OCI-LY7 (cell line): Measurements from ENCODE around the gene PPP3CA. TPM values are rescaled to one million over a fixed set of nuclear protein-coding genes. Genes with fewer than 3 reads are reported as not detected.

Source experiments
- BruUV-seq: library from RNA; stranded (reverse); fragments of 400-500 nt; replicated peaks from 2 replicates; lab custom pipeline; 2021; lab: Mats Ljungman, UMichigan
- CTCF ChIA-PET: fragments of 300-600 bp; sonication (Branson Sonifier 250); formaldehyde crosslinking; loops from one replicate; lab custom pipeline; 2022; ENCODE audit warnings: antibody characterized with exemption; ENCODE audit not compliant: unreplicated experiment; lab: Charles Lee
- POLR2A ChIA-PET: fragments of 300-600 bp; sonication (Branson Sonifier 250); formaldehyde crosslinking; loops from one replicate; lab custom pipeline; 2022; ENCODE audit warnings: antibody characterized with exemption; lab: Charles Lee
- DNase-seq: peaks from one replicate; pipeline ENCODE4 v3.0.0-alpha.2; 2015; ENCODE audit warnings: low spot score
- H2AFZ ChIP-seq: fragments of 200-600 bp; sonication (generic), shearing (Covaris generic); 2 replicates; pipeline ENCODE4 v1.6.1; 2014; ENCODE audit warnings: mild to moderate bottlenecking, antibody characterized with exemption, low read length, moderate library complexity
- H3K27ac ChIP-seq: fragments of 200-600 bp; sonication (generic); 2 replicates; pipeline ENCODE4 v1.5.1; 2014; ENCODE audit warnings: mixed run types, low read depth, mild to moderate bottlenecking, moderate library complexity, low read length, inconsistent platforms; ENCODE audit not compliant: poor library complexity, severe bottlenecking
- H3K36me3 ChIP-seq: fragments of 200-600 bp; sonication (generic); 2 replicates; pipeline ENCODE4 v1.6.1; 2014; ENCODE audit warnings: mild to moderate bottlenecking, antibody characterized with exemption, low read length, moderate library complexity, mixed read lengths; ENCODE audit not compliant: insufficient read depth
- H3K4me1 ChIP-seq: fragments of 200-600 bp; sonication (generic); 2 replicates; pipeline ENCODE4 v1.5.1; 2014; ENCODE audit warnings: mild to moderate bottlenecking, low read length; ENCODE audit not compliant: insufficient read depth, poor library complexity, severe bottlenecking
- H3K4me2 ChIP-seq: fragments of 200-600 bp; sonication (generic); 2 replicates; pipeline ENCODE4 v1.6.1; 2014; ENCODE audit warnings: mild to moderate bottlenecking, low read length
- H3K4me3 ChIP-seq: fragments of 200-600 bp; sonication (generic); 2 replicates; pipeline ENCODE4 v1.5.1; 2014; ENCODE audit warnings: mild to moderate bottlenecking, low read depth, low read length; ENCODE audit not compliant: poor library complexity, severe bottlenecking
- H3K79me2 ChIP-seq: fragments of 200-600 bp; sonication (generic); 2 replicates; pipeline ENCODE4 v1.6.1; 2016; ENCODE audit warnings: low read depth, mild to moderate bottlenecking, low read length, moderate library complexity, mixed read lengths; ENCODE audit not compliant: insufficient read depth
- H3K9me2 ChIP-seq: fragments of 200-600 bp; sonication (generic); 2 replicates; pipeline ENCODE4 v1.6.1; 2016; ENCODE audit warnings: mild to moderate bottlenecking, low read length, mixed read lengths; ENCODE audit not compliant: insufficient read depth
- H3K9me3 ChIP-seq: fragments of 200-600 bp; sonication (generic); 2 replicates; pipeline ENCODE4 v1.6.1; 2014; ENCODE audit warnings: mild to moderate bottlenecking, mixed run types, low read length, mixed read lengths
- H4K20me1 ChIP-seq: fragments of 200-600 bp; sonication (generic); 2 replicates; pipeline ENCODE4 v1.6.1; 2014; ENCODE audit warnings: mild to moderate bottlenecking, antibody characterized with exemption, low read length, moderate library complexity, mixed read lengths; ENCODE audit not compliant: insufficient read depth
- CTCF ChIP-seq: fragments of 200-600 bp; sonication (generic); conservative IDR thresholded peaks from 2 replicates; pipeline ENCODE4 v1.5.1; 2014; ENCODE audit warnings: mild to moderate bottlenecking, antibody characterized with exemption, low read length, moderate library complexity, mixed read lengths
- EZH2phosphoT487 ChIP-seq: fragments of 200-600 bp; sonication (generic); IDR thresholded peaks from 2 replicates; pipeline ENCODE4 v1.6.1; 2018; ENCODE audit warnings: low read depth, borderline replicate concordance, mild to moderate bottlenecking, mixed run types, antibody characterized with exemption, low read length, moderate library complexity, mixed read lengths
- intact Hi-C: fragments of 100-400 bp; cut with micrococcal nuclease; formaldehyde crosslinking; loops from one replicate; pipeline ENCODE4 v1.10.0; 2022; ENCODE audit not compliant: unreplicated experiment
- total RNA-seq, 2 experiments: library from RNA; depleted of rRNA in 1 of 2; stranded (reverse); fragments of >200 nt in 1 of 2; shearing (Covaris generic) in 1 of 2; gene quantifications; 2 replicates each; pipeline ENCODE4 v1.2.3, GENCODE V29; 2014 to 2022

Gene PPP3CA
- total RNA-seq, 2 experiments from 2014 or later, result 9.2 to 13.6 TPM

GRCh38 chr4:101356928-101357327 is 9.6 kb upstream of the PPP3CA start:
- Histone ChIP-seq H3K4me2 (no peak overlapping the region), H3K4me3 (no peak overlapping the region), H3K79me2 (no peaks in the 10 kb centered on the region), H2AFZ (no peak overlapping the region), H3K36me3 (no peaks in the 10 kb centered on the region), H4K20me1 (no peaks in the 10 kb centered on the region), H3K9me3 (no peaks in the 10 kb centered on the region), H3K27ac (no peak overlapping the region), H3K9me2 (no peaks in the 10 kb centered on the region), H3K4me1 (peaks cover 28% of the 10 kb centered on the region)
- CTCF ChIA-PET, result no interaction called here
- intact Hi-C loops, result no loop called here
- no peak for DNase-seq
- POLR2A ChIA-PET, result no interaction called here
- BruUV-seq, result no TSS peak
- TF ChIP-seq CTCF (no peak), EZH2phosphoT487 (no peak)

GRCh38 chr4:101355767-101356702 is 8.7 kb upstream of the PPP3CA start:
- Histone ChIP-seq H3K79me2 (no peaks in the 10 kb centered on the region), H3K4me1 (peaks cover 28% of the 10 kb centered on the region), H3K36me3 (no peaks in the 10 kb centered on the region), H4K20me1 (no peaks in the 10 kb centered on the region), H2AFZ (no peak overlapping the region), H3K4me3 (peak overlapping the region; percentile 33), H3K27ac (no peak overlapping the region), H3K4me2 (peak overlapping the region; percentile 82), H3K9me2 (no peaks in the 10 kb centered on the region), H3K9me3 (no peaks in the 10 kb centered on the region)
- intact Hi-C loops, result no loop called here
- no TSS peak for BruUV-seq
- ChIA-PET POLR2A (interaction anchor here (0.6 kb wide), 1 partner anchor 11 kb away, joined by 3 read pairs; no protein-coding TSS in a partner anchor), CTCF (no interaction called here)
- TF ChIP-seq EZH2phosphoT487 (no peak), CTCF (no peak)
- no peak for DNase-seq

GRCh38 chr4:101355246-101355645 is 7.9 kb upstream of the PPP3CA start:
- no peak for TF ChIP-seq EZH2phosphoT487
- TF ChIP-seq CTCF, result no peak
- no peaks in the 10 kb centered on the region for H3K36me3 ChIP-seq
- peak overlapping the region; percentile 8 for H3K27ac ChIP-seq
- H3K79me2 ChIP-seq, result no peaks in the 10 kb centered on the region
- H3K9me3 ChIP-seq, result no peaks in the 10 kb centered on the region
- H2AFZ ChIP-seq, result peak overlapping the region; percentile 39; the same call in 1 of the 2 replicates
- ChIA-PET CTCF (no interaction called here), POLR2A (no interaction called here)
- DNase-seq, result peak; percentile 65
- intact Hi-C loops, result no loop called here
- no peaks in the 10 kb centered on the region for H3K9me2 ChIP-seq
- peaks cover 28% of the 10 kb centered on the region for H3K4me1 ChIP-seq
- H3K4me2 ChIP-seq, result peak overlapping the region; percentile 82
- H4K20me1 ChIP-seq, result no peaks in the 10 kb centered on the region
- peak overlapping the region; percentile 33 for H3K4me3 ChIP-seq
- no TSS peak for BruUV-seq
